B cell (primary cell): ENCODE measurements around the gene TRIM65. TPM values are rescaled to one million over a fixed set of nuclear protein-coding genes. Genes with fewer than 3 reads are reported as not detected.

Experiments
- ATAC-seq: fragments of 200-7000 bp; cut with Tn5 transposase; one replicate; pipeline ENCODE4 v1.10.0; 2021; ENCODE audit warnings: low read depth, mild to moderate bottlenecking, moderate number of reproducible peaks, moderate library complexity
- CTCF ChIA-PET: fragments of 350-600 bp; sonication (Branson Sonifier 250); formaldehyde crosslinking; loops from one replicate; lab custom pipeline; 2021; ENCODE audit warnings: antibody characterized with exemption, inconsistent platforms; lab: Charles Lee
- POLR2A ChIA-PET: fragments of 350-600 bp; sonication (Branson Sonifier 250); formaldehyde crosslinking; loops from one replicate; lab custom pipeline; 2021; ENCODE audit warnings: antibody characterized with exemption; lab: Charles Lee
- DNase-seq: peaks from one replicate; pipeline ENCODE4 v3.0.0; 2013
- H2AFZ ChIP-seq: 2 replicates; pipeline ENCODE4 v1.6.1; 2012; ENCODE audit warnings: mild to moderate bottlenecking, low read depth, low read length; ENCODE audit not compliant: insufficient read depth, poor library complexity, severe bottlenecking
- H3K27ac ChIP-seq, 2 donors: 1 replicate in 1 of 2; 2 replicates in 1 of 2; pipeline ENCODE4 v1.5.1; 2012 to 2013; ENCODE audit warnings: low read length in 2 of 2, mild to moderate bottlenecking in 2 of 2, moderate library complexity in 1 of 2
- H3K27me3 ChIP-seq, 4 experiments: fragments of 200-600 bp in 1 of 4; sonication (generic) in 1 of 4; replicated peaks in 1 of 4; 1 replicate in 2 of 4; 2 replicates in 2 of 4; pipeline versions ENCODE4 v1.6.1 to v1.7.0; 2013 to 2016; ENCODE audit warnings: low read length in 3 of 4, mild to moderate bottlenecking in 2 of 4, mixed read lengths in 1 of 4, moderate library complexity in 1 of 4; ENCODE audit not compliant: insufficient read depth in 4 of 4, control insufficient read depth in 3 of 4; ENCODE audit errors: control extremely low read depth in 1 of 4
- H3K36me3 ChIP-seq, 2 experiments: replicated peaks in 1 of 2; 1 replicate in 1 of 2; 2 replicates in 1 of 2; pipeline versions ENCODE4 v1.6.1 to v1.7.1; 2013; ENCODE audit warnings: low read length in 1 of 2; ENCODE audit not compliant: insufficient read depth in 2 of 2, control insufficient read depth in 1 of 2; ENCODE audit errors: control extremely low read depth in 1 of 2, extremely low read depth in 1 of 2
- H3K4me1 ChIP-seq, 2 donors: fragments of 200-600 bp in 1 of 2; sonication (generic) in 1 of 2; 1 replicate in 1 of 2; 2 replicates in 1 of 2; pipeline versions ENCODE4 v1.5.1 to v1.6.1; 2013 to 2017; ENCODE audit warnings: low read length in 2 of 2; ENCODE audit not compliant: control insufficient read depth in 2 of 2, insufficient read depth in 2 of 2
- H3K4me2 ChIP-seq: replicated peaks from 2 replicates; pipeline ENCODE3; 2012; ENCODE audit warnings: mild to moderate bottlenecking, low read depth, low read length; ENCODE audit not compliant: poor library complexity, severe bottlenecking
- H3K4me3 ChIP-seq, 5 experiments: fragments of 200-600 bp in 1 of 5; sonication (generic) in 1 of 5; 1 replicate in 3 of 5; 2 replicates in 2 of 5; pipeline versions ENCODE4 v1.5.1 to v1.7.0; 2011 to 2016; ENCODE audit warnings: low read length in 4 of 5, mild to moderate bottlenecking in 4 of 5, low read depth in 2 of 5, control low read depth in 1 of 5, moderate library complexity in 1 of 5; ENCODE audit not compliant: insufficient read depth in 1 of 5; ENCODE audit errors: control extremely low read depth in 1 of 5, extremely low read depth in 1 of 5
- H3K79me2 ChIP-seq: fragments of 200-600 bp; sonication (generic); one replicate; pipeline ENCODE4 v1.6.0; 2016; ENCODE audit warnings: low read length; ENCODE audit not compliant: control insufficient read depth, insufficient read depth
- H3K9ac ChIP-seq: fragments of 200-600 bp; sonication (generic); 2 replicates; pipeline ENCODE4 v1.6.1; 2017; ENCODE audit warnings: mild to moderate bottlenecking, low read length, moderate library complexity
- H3K9me3 ChIP-seq, 3 donors: one replicate each; pipeline versions ENCODE4 v1.6.1 to v1.7.1; 2013; ENCODE audit warnings: low read length in 2 of 3; ENCODE audit not compliant: control insufficient read depth in 2 of 3, insufficient read depth in 1 of 3; ENCODE audit errors: control extremely low read depth in 1 of 3
- H4K20me1 ChIP-seq: 2 replicates; pipeline ENCODE4 v1.6.0; 2012; ENCODE audit warnings: mild to moderate bottlenecking, low read length; ENCODE audit not compliant: insufficient read depth, control insufficient read depth, poor library complexity, severe bottlenecking
- H3K27ac Mint-ChIP-seq: one replicate; pipeline ENCODE4 v1.8.0; 2021; ENCODE audit warnings: mixed read lengths
- H3K27me3 Mint-ChIP-seq: one replicate; pipeline ENCODE4 v1.8.0; 2021; ENCODE audit warnings: mixed read lengths
- H3K4me1 Mint-ChIP-seq: one replicate; pipeline ENCODE4 v1.8.0; 2021; ENCODE audit warnings: mixed read lengths
- H3K4me3 Mint-ChIP-seq: one replicate; pipeline ENCODE4 v1.8.0; 2021; ENCODE audit warnings: mixed read lengths
- H3K9me3 Mint-ChIP-seq: one replicate; pipeline ENCODE4 v1.8.0; 2022; ENCODE audit warnings: mixed read lengths; ENCODE audit not compliant: insufficient read depth
- EZH2 ChIP-seq: IDR thresholded peaks from 2 replicates; pipeline ENCODE4 v1.6.1; 2012; ENCODE audit warnings: borderline replicate concordance, low read depth, mild to moderate bottlenecking, moderate library complexity, low read length; ENCODE audit not compliant: insufficient read depth, poor library complexity, severe bottlenecking
- WGBS: methylation state at CpG from one replicate; pipeline ENCODE4 v1.1.5; 2013; ENCODE audit warnings: missing lambda C conversion rate; ENCODE audit not compliant: insufficient coverage; 5-methylcytosine and 5-hydroxymethylcytosine counted together
- intact Hi-C: fragments of 100-400 bp; cut with micrococcal nuclease; formaldehyde crosslinking; loops from one replicate; pipeline ENCODE4 v1.10.0; 2022
- polyA plus RNA-seq: library from polyadenylated mRNA; depleted of rRNA; stranded (reverse); fragments of >200 nt; gene quantifications from 2 replicates; pipeline ENCODE4 v1.2.3, GENCODE V29; 2012
- total RNA-seq, 2 donors: library from RNA; stranded (reverse); fragments of 120-200 nt in 1 of 2; gene quantifications; 1 replicate in 1 of 2; 2 replicates in 1 of 2; pipeline versions ENCODE4 v1.2.3 to v1.2.4, GENCODE V29; 2013 to 2022
- TF ChIP-seq, protein P1 (sequence below): fragments of 200-600 bp; IDR thresholded peaks from one replicate; pipeline ENCODE4 v1.8.0; 2022; ENCODE audit warnings: antibody characterized with exemption, mild to moderate bottlenecking

TRIM65 gene
- total and polyA plus RNA-seq, 2 donors (not counting 1 experiment from before 2014, with no cell fraction given): 16.8 to 40.7 TPM

DNA sequence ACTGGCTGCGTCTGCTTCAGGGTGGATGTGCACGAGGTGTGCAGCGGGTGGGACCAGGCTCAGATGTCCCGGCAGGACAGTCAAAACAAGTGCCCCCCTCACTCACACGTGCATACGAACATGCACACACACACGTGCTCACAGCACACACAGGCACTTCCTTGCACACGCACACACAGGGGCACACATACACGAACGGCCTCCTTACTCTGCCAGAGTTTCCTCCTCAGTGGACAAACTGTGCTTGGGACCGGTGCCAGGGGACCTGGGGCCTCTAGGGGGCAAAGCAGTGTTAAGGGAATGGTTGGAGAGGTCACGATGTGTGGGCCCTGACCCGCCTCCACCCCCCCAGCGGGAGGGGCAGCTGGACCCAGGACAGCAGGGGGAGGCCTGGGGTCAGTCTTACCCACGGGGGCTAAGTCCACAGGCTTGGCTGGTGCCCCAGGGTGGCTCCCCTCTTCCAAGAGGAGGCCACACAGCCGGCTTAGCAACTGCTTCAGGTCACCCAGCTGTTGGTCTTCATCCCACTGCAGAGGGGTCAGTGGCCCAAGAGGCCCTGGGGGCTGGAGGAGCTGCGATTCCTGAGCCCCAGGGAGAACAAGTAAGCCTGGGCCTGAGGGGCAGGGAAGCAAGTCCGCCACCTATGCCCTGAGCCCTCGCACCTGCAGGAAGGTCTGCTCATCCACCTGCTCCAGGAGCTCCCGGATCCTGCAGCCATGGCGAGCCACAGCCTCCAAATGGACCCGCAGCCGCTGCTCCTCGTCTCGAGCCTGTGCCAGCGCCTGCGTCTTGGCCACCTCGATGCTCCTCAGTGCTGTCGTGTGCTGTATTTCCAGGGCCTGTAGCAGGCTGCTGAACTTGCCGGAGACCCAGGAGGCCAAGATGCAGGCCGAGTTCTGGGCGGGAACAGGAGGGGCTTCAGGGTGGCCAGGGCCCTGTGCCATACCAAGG is 4.9 kb downstream of the TRIM65 start:
- Histone ChIP-seq H3K9ac (no peak overlapping the region), H3K27ac (no peak overlapping the region), H4K20me1 (peaks cover 28% of the 10 kb centered on the region), H2AFZ (no peak overlapping the region), H3K9me3 (no peaks in the 10 kb centered on the region), H3K27me3 (no peaks in the 10 kb centered on the region), H3K4me3 (no peak overlapping the region), H3K79me2 (peaks cover 24% of the 10 kb centered on the region), H3K36me3 (peaks cover 2 to 8% of the 10 kb centered on the region in 2 experiments), H3K4me1 (peaks cover 12 to 14% of the 10 kb centered on the region in 2 donors), H3K4me2 (no peak overlapping the region)
- Mint-ChIP-seq H3K4me3 (no peak overlapping the region), H3K4me1 (peaks cover 20% of the 10 kb centered on the region), H3K27me3 (no peaks in the 10 kb centered on the region), H3K27ac (no peak overlapping the region), H3K9me3 (no peaks in the 10 kb centered on the region)
- no peak for DNase-seq
- ChIA-PET CTCF (interaction anchor here (1.2 kb wide), 1 partner anchor 14 kb away, joined by 3 read pairs; the partner anchor contains the start of gene TRIM47), POLR2A (no interaction called here)
- 94% methylated on average over 32 of the region's 32 CpGs for WGBS
- no peak for TF ChIP-seq EZH2
- TF ChIP-seq, protein P1, sequence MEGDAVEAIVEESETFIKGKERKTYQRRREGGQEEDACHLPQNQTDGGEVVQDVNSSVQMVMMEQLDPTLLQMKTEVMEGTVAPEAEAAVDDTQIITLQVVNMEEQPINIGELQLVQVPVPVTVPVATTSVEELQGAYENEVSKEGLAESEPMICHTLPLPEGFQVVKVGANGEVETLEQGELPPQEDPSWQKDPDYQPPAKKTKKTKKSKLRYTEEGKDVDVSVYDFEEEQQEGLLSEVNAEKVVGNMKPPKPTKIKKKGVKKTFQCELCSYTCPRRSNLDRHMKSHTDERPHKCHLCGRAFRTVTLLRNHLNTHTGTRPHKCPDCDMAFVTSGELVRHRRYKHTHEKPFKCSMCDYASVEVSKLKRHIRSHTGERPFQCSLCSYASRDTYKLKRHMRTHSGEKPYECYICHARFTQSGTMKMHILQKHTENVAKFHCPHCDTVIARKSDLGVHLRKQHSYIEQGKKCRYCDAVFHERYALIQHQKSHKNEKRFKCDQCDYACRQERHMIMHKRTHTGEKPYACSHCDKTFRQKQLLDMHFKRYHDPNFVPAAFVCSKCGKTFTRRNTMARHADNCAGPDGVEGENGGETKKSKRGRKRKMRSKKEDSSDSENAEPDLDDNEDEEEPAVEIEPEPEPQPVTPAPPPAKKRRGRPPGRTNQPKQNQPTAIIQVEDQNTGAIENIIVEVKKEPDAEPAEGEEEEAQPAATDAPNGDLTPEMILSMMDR: no peak
- intact Hi-C loops: no loop called here
- ATAC-seq: no peak
